Ovary (tissue), 3 donors: ENCODE measurements around the gene NDUFV1.
A peak's percentile ranks its signal among the peaks of the same experiment; 100 is the strongest.

Source experiments
- CTCF ChIP-seq, 3 donors: fragments of 450-650 bp in 2 of 3; fragments of 200-600 bp in 1 of 3; IDR thresholded peaks; one replicate each; pipeline versions ENCODE4 v1.5.1 to v1.8.0; 2016 to 2022; ENCODE audit warnings: antibody characterized with exemption in 3 of 3, mild to moderate bottlenecking in 1 of 3
- EP300 ChIP-seq: sonication (generic); formaldehyde crosslinking; IDR thresholded peaks from one replicate; pipeline ENCODE4 v1.6.1; 2017; ENCODE audit warnings: antibody characterized with exemption
- POLR2A ChIP-seq: fragments of 450-650 bp; IDR thresholded peaks from one replicate; pipeline ENCODE4 v1.6.1; 2017; ENCODE audit warnings: antibody characterized with exemption, mild to moderate bottlenecking, moderate library complexity
- donor health status: DM: no; HTN: no; CAD: no.

GRCh38 chr11:67584205-67584880 is 22.4 kb upstream of the NDUFV1 start:
- no peak for TF ChIP-seq CTCF (IDR thresholded peaks at IDR 0.05)
- TF ChIP-seq EP300 = no peak
- TF ChIP-seq POLR2A = peak; percentile 22
